GM18873 (cell line): Measurements from ENCODE around the gene CYTH4.
"Not testable (repeated sequence)": the region's sequence is repeated elsewhere in the genome, so short reads cannot be mapped to it uniquely, and the experiment has no call there.

Experiments used
- ATAC-seq: cut with Tn5 transposase; IDR thresholded peaks from one replicate; pipeline ENCODE4 v1.9.1; 2021; ENCODE audit warnings: mild to moderate bottlenecking, moderate library complexity, moderate number of reproducible peaks; ENCODE audit not compliant: unreplicated experiment, low FRiP score

The CYTH4 gene

GRCh38 chr22:37248251-37248650 is 34.1 kb upstream of the CYTH4 start:
- no peak for ATAC-seq

- ATAC-seq = no peak
Measured at GRCh38 chr22:37249986-37250385, 32.3 kb upstream of the CYTH4 start.

- not testable (repeated sequence) for ATAC-seq
Measured at GRCh38 chr22:37251836-37252235, 30.5 kb upstream of the CYTH4 start.

GRCh38 chr22:37253126-37253660 is 29.1 kb upstream of the CYTH4 start:
- no peak for ATAC-seq

GRCh38 chr22:37254209-37254866 is 28.0 kb upstream of the CYTH4 start:
- ATAC-seq = no peak

- ATAC-seq = no peak
Measured at GRCh38 chr22:37254867-37255233, 27.5 kb upstream of the CYTH4 start.

GRCh38 chr22:37255558-37256006 is 26.7 kb upstream of the CYTH4 start:
- no peak for ATAC-seq

GRCh38 chr22:37256075-37256726 is 26.1 kb upstream of the CYTH4 start:
- ATAC-seq = no peak

GRCh38 chr22:37258005-37258752 is 24.1 kb upstream of the CYTH4 start:
- ATAC-seq = no peak

GRCh38 chr22:37258753-37259401 is 23.4 kb upstream of the CYTH4 start:
- no peak for ATAC-seq

- no peak for ATAC-seq
Measured at GRCh38 chr22:37259540-37260029, 22.7 kb upstream of the CYTH4 start.

GRCh38 chr22:37260155-37260795 is 22.0 kb upstream of the CYTH4 start:
- ATAC-seq = no peak

- ATAC-seq = no peak
Measured at GRCh38 chr22:37260901-37261336, 21.4 kb upstream of the CYTH4 start.

GRCh38 chr22:37262346-37262745 is 20.0 kb upstream of the CYTH4 start:
- ATAC-seq = no peak

- ATAC-seq = no peak
Measured at GRCh38 chr22:37263966-37264887, 18.1 kb upstream of the CYTH4 start.

GRCh38 chr22:37266581-37267134 is 15.7 kb upstream of the CYTH4 start:
- no peak for ATAC-seq

GRCh38 chr22:37267135-37267587 is 15.1 kb upstream of the CYTH4 start:
- peak; percentile 55 for ATAC-seq

GRCh38 chr22:37267661-37268413 is 14.5 kb upstream of the CYTH4 start:
- ATAC-seq = no peak
